GM19468 (cell line): Measurements from ENCODE around the gene SP6.
A peak's percentile ranks its signal among the peaks of the same experiment; 100 is the strongest.

Source experiments
- ATAC-seq: cut with Tn5 transposase; IDR thresholded peaks from one replicate; pipeline ENCODE4 v1.9.1; 2021; ENCODE audit warnings: mild to moderate bottlenecking, moderate library complexity, moderate number of reproducible peaks; ENCODE audit not compliant: unreplicated experiment; ENCODE audit errors: extremely low read depth

The SP6 gene

GRCh38 chr17:47839071-47839470 is 11.9 kb downstream of the SP6 start:
- ATAC-seq: no peak

DNA sequence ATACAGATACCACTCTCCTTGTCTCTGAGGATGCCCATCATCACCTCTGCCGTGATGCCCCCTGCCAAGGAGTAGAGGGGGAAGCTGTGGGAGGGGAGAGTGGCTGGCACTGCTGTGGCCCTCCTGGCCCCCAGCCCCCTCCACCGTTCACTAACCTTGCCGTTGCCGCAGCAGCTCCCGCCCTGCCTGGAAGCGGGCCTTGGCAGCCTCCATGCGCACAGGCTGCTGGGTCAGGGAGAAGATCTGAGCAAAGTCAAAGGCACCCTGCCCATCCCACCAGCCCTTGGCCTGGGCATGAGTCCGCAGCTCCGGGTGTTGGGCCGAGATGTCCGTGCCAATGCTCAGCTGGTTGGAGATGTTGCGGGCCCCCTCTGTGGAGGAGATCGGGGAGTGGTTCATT is 12.3 kb downstream of the SP6 start:
- ATAC-seq: no peak

DNA sequence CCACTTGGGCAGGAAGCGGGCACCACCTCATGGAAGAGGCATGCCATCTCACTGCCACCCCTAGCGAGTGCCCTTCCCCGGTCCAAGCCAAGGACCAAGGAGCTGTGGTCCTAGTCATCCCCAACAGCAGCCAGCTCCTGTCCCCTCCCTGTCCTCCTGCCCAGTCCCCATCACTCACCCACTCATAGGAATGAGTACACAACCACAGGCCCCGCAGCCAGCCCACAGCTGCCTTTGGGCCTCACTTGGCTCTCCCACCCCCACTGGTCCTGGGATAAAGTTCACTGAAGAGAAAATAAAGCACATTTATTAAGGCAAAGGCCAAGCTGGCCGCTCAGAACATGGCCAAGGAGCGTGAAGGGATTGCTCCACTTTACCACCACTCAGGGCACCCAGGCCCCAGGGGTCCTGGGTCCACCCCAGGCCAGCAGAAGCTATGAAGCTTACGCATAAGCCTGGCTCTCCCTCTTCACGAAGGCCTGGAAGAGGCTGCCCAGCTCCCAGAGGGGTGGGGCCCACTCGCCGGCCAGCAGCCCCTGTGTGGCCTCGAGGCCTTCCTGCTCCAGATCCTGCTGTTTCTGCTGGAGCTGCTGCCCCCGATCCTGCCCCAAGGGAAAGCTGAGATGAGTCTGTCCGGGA is 13.4 kb downstream of the SP6 start:
- no peak for ATAC-seq

DNA sequence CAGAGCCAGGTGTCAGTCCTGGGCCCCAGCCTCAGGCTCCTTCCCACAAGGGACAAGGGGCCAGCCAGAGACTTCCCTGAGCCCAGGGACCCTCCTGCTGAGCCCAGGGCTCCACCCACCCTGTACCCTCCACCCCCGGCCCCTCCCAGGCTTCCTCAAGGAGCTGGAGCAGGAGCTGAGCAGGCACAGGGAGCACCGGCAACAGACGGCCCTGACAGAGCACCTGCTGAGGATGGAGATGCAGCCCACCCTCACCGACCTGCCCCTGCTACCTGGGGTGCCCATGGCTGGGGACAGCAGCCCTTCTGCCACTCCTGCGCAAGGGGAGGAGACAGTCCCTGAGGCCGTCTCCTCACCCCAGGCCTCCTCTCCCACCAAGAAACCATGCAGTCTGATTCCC is 14.4 kb downstream of the SP6 start:
- no peak for ATAC-seq

- ATAC-seq: no peak
These were observed 16.2 kb downstream of the SP6 start for GRCh38 chr17:47834756-47835155.

- ATAC-seq: no peak
These were observed 19.0 kb downstream of the SP6 start for GRCh38 chr17:47831934-47832327.

DNA sequence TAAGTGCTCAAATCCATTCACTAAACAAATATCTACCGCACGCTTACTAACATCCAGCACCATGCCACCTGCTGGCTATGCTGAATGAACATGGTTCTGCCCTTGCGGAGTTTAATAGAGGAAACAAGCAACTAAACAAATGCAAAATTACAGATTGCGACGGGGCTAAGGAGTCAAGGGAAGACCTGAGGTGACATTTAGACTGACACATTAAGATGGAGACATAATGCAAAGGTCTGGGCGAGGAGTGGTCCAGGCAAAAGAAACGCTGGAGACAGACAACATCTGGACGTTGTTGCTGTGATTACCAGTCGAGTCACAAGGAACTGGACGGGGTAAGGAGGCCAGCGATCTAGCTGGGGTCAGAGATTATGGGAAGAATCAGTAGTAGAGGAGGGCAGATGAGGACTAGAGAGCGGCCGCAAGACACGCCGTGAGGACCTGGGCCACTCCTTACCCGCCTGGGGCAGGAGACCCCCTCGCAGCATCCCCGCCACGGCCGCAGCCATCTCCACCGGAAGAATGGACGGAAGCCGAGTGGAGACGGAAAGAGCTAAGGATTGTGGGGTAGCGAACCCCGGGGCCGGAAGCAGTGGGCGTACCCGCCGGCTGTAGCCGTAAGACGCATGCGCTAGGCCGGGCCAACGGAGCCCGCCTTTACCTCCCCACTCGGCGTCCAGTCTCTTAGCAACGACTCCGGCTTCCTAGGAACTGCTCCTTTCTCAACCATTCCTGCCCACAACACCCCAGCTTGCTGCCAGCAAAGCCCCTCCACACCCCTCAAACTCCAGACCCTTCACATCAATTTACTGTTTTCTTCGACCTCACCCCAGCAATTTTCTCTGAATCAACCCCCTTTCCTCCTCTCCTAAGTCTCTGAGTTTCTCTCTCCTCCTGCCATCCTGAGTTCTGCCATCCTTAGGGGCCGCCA is 19.7 kb downstream of the SP6 start, which contains the start of the genes LRRC46 and MRPL10:
TSS of gene LRRC46 (plus strand) at position 668 of the 931 bp plus-strand sequence. CDS start 320 bp downstream, outside the sequence.
TSS of gene MRPL10 (minus strand) at position 539 of the 931 bp plus-strand sequence. CDS start at position 509, 30 bp downstream.
- peak; percentile 77 for ATAC-seq

- ATAC-seq: no peak
These were observed 20.5 kb downstream of the SP6 start for GRCh38 chr17:47830396-47831002.

- ATAC-seq: no peak
These were observed 21.1 kb downstream of the SP6 start for GRCh38 chr17:47829870-47830269.

- no peak for ATAC-seq
These were observed 27.4 kb downstream of the SP6 start for GRCh38 chr17:47823519-47823918.

GRCh38 chr17:47822785-47823184 is 28.2 kb downstream of the SP6 start:
- no peak for ATAC-seq

DNA sequence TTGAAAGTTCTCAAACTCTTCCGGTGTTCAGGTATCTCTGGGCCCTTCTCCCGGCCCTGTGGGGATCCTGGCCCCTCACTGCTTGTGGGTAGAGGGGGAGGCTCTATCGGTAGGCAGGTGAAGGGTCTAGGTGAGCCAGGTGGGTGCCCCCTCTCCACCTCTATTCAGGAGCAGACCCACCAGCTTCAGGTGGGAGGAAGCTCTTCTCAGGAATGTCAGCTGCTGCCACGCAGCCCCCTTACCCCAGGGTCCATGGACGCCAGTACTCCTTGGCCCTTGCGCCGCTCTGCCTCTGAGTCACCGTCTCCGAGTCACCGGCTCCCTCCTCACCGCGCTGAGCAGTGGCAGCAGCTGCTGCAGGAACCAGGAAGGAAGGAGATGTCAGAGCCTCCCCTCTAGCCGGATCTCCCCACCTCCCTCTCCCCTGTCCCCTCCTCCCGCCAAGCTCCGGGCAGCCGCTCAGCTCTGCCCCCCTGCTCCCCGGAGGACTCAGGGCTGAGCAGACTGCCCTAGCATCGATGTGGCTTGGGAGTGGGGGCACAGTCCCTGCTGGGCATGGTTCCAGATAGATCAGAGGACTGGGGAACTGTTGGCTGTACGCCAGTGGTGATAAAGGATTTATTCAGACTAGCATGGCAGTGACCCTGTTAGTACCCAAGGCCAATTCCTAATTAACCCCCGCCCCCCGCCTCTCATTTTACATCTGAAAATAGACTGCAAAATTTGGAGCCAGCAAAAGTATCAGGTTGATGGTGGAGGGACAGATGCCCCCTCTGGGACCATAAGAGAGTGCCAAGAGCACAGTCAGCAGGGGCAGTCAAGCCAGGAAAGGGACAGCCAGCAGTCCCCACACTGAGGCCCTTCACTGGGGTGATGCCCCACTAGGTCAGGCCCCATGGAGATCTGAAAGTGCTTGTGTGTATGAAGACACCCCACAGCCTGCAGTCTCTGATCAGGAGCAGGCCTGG is 29.3 kb downstream of the SP6 start, which contains the start of gene OSBPL7:
TSS of gene OSBPL7 (minus strand) at position 371 of the 968 bp plus-strand sequence. CDS start 1,516 bp downstream, outside the sequence.
- peak; percentile 24 for ATAC-seq

DNA sequence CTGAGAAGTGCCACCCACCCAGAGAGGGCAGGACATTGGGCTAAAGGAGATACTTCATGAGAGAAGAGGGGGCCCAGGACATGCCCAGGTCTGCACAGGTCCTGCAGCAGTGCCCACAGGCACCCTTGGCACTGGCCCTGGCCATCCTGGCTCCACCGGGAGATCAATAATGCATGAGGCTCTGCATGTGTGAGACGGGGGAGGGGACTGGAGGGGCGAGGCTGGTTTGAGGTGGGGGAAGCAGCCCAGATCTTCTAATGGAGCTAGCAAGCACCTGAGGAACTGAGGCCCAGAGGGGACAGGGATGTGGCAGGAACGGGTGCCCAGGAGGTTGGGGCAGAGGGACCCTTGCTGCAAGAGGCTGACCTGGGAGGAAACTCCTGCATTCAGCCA is 29.9 kb downstream of the SP6 start:
- no peak for ATAC-seq

GRCh38 chr17:47820033-47820789 is 30.8 kb downstream of the SP6 start:
- ATAC-seq: no peak

GRCh38 chr17:47819475-47819874 is 31.5 kb downstream of the SP6 start:
- ATAC-seq: no peak

DNA sequence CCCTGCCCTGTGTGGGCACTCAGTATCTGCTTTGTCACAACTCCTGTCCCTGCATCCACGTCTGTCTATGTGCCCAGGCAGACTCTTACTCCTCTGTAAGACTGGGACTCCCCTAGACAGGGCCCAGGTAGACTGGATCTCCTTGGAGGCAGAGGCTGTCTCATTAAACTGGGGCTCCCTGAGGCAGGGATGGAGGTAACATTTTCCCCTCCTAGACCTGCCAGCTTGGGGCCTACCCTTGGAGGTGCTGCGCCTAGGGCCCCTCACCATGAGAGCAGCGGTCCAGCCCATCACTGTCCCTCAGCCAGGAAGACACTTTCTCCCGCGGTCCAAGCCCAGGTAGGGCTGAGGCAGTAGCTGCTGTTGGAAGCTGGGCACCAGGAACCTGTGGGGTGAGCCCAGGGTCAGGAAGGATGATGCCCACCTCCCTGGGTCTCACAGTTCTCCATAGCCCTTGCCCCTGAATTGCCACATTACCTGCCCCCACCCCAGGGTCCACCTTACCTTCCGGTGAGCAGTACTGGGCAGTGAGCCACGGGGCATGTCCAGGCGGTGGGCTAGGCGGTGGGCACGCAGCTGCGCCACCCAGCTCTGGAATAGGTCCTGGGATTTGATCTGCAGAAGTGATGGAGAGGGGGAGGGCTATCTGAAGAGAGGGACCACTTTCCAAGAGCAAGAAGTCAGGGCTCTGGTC is 32.8 kb downstream of the SP6 start:
- ATAC-seq: no peak

- no peak for ATAC-seq
These were observed 34.0 kb downstream of the SP6 start for GRCh38 chr17:47816947-47817346.

DNA sequence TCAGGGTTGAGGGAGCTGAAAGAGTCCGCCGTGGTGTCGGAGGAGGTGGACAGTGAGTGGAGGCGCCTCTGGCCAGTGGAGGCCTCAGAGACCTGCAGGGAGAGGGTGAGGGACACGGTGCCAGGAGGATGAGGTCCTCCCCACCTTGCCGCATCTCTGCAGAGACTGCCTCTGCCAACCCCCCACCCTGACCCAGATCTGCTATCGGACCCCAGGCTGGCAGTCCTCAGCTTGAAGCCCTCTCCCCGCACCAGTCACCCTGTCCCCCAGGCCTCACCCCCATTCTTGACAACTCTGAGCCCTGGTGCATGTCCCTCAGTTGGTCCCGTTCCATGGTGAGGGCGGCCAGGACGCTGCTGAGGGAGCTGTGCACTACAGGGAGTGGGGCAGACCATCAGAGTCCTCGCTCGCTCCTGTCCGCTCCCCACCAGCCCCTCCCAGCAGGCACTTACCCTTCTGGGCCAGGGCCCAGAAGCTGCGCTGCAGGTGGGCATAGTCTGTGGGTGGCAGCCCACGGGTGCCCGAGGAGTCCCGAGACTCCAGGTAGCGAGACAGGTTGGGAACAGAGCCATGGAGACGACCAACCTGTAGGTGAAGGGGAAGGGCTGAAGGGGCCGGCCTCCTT is 34.7 kb downstream of the SP6 start:
- no peak for ATAC-seq
